ENCODE results near the gene SLC12A7.

The SLC12A7 gene

DNA sequence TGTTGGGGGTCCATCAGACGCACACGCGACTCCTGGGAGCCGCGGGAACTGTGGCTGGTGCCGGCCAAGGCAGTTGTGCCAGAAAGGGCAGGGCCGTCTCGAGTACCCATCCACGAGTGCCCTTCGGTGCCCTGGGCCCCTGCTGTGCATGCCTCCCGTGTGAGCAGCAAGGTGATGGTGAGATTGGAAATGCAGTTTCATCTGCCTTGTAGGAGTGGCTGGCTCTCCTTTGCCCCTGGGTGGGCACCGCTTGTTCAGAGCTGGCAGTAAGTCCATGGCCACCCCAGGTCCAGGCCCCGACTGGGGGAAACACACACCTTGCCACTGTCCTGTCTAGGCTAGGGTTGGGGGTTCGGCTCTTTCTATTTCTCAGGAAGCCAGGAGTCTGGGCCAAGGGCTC is 97.5 kb downstream of the SLC12A7 start:
- DNase-seq = no peak

DNA sequence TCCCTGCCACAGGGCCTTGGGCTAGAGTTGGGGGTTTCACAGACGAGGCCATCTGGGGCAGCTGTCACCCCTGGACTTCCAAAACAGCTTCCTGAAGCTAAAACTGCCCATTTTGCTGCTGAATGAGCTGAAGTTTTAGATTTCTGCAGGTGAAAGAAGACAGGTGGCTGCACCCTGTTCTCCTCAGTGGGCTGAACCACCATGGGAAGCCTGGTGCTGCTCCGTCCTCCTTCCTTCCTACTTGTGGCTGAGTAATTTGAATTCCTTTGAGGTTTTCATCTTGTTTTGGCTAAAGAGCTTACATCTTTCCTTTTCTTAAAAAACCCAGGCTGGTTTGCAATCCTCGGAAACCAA is 97.9 kb downstream of the SLC12A7 start:
- no peak for DNase-seq

- DNase-seq = no peak
These were observed 98.5 kb downstream of the SLC12A7 start for GRCh38 chr5:1013238-1013947.

- DNase-seq = no peak
These were observed 99.0 kb downstream of the SLC12A7 start for GRCh38 chr5:1012900-1013237.

- no peak for DNase-seq
These were observed 99.5 kb downstream of the SLC12A7 start for GRCh38 chr5:1012313-1012841.

DNA sequence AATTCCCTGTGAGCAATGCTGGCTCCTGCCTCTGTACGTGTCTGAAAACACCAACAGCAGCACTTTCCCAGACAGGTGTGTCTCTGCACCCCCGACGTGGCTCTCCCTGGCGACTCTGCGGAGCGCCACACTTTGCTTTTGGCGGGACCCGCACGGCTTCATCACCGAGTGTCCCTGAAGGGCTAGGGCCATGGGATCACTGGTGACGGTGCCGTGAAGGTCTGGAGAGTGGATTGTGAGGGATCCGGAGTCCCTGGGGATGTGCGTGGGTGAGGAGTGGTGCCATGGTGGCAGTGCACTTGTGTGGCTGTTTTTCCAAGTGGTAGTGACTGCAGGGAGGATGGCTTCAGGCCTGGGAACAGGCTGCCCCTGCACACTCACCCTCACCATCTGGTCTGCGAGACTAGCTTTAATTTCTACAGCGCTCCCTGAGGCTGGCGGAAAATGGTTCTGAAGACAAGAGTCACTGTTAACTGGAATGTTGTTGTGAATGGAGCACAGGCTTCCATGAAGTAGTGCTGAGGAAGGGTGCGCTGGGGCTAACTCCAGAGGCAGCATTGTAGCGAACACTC is 100.0 kb downstream of the SLC12A7 start:
- DNase-seq = no peak

- DNase-seq = no peak
These were observed 100.6 kb downstream of the SLC12A7 start for GRCh38 chr5:1011226-1011631.

GRCh38 chr5:1010641-1011046 is 101.2 kb downstream of the SLC12A7 start:
- DNase-seq = no peak

- DNase-seq = peak; percentile 48
These were observed 101.7 kb downstream of the SLC12A7 start for GRCh38 chr5:1010181-1010510.

DNA sequence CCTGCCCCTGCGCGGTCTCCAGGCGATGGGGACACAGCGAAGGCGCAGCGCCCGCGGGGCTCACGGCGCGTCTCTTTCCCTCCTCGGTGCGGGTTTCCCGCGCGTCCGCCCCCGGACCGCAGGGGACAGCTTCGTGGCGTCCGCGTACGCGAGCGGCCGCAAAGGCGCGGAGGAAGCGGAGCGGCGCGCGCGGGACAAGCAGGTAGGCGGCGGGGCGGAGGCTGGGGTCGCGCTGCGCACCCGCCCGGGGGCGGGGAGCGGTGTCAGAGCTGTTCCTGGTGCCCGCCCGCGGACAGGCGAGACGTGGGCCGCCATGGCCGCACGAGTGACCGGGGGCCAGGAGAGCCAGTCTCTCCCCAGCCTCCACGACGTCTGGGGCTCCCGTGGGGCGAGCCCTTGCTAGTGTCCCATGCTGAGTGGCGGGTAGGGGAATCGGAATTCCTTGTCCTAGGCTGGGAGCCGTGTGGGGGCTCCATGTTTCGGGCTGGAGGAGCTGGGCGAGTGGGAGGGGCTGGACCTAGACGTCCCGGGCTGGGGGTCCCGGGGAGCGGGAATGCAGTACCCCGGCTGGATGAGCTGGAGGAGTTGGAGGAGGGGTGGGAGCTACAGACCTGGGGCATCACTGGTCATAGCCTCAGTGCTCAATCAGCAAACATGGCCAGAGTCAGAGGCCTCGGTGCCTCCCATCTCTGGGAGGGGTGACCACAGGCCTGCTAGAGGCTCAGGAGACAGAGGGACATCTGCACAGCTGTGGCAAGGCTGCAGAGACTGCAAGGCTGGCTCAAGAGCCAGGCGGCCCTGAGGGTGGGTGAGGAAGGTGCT is 102.3 kb downstream of the SLC12A7 start:
- DNase-seq = no peak

DNA sequence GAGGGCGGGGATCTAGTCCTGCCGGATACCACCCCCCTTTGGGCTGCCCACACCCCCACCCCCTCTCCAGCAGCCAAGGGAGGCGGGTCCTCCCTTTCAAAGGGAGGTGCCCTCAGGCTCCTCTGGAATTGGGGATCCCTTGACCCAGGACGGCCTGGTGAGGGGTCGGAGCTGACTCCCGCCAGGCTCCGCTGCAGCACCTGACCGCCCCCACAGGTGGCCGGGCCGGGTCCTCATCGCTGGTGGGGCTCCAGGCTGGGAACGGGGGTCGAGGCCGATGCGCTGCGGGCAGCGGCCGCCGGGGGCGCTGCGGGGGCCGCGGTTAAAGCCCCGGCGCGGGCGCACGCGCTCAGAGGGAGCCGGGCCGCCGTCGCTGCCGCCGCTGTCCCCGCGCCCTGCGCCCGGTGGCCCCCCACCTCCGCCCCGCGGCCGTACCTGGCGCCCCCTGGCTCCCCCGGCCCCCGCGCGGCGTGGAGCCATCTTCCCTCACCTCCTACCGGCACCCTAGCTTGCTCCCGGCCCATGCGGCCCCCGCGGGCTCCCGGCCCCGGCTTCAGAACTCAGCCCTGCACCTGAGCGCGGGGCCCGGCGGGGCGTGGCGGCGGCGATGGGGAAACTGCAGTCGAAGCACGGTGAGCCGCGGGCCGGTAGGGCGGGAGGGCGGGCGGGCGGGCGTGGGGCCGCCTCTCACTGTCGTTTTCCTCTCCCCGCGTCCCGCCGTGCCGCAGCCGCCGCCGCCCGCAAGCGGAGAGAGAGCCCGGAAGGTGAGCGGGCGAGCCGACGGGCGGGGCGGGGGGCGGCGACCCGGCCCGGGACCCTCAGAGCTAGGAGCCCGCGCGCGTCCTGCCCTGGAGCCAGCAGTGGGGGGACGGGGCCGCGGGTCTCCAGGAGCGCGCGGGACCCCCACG is 103.2 kb downstream of the SLC12A7 start, which contains the start of gene NKD2:
NKD2 (plus strand) TSS at position 352 of the 908 bp plus-strand sequence; CDS start at position 608, 256 bp downstream.
- no peak for DNase-seq

- DNase-seq = no peak
These were observed 104.0 kb downstream of the SLC12A7 start for GRCh38 chr5:1007681-1008450.

DNA sequence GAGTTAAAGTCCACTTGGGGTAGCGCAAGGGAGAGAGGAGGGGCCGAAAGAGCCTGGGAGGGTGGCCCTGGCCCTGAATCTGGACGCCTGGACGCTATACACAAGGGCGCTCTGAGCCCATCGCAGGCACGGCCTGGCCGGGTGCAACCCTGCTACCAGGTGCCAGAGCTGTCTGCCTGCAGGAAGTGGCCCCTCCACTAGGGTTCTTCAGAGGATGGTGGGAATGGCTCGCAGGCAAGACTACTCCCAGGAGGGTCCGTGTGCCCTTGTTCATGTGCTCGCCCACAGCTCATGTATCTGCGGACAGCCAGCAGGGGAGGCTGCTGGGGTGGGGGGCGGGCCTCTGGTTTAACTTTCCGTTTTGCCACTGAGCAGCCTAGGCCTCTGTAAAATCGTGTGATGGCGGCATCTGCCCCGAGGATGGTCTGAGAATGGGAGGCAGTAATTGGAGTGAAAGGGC is 104.6 kb downstream of the SLC12A7 start:
- no peak for DNase-seq

DNA sequence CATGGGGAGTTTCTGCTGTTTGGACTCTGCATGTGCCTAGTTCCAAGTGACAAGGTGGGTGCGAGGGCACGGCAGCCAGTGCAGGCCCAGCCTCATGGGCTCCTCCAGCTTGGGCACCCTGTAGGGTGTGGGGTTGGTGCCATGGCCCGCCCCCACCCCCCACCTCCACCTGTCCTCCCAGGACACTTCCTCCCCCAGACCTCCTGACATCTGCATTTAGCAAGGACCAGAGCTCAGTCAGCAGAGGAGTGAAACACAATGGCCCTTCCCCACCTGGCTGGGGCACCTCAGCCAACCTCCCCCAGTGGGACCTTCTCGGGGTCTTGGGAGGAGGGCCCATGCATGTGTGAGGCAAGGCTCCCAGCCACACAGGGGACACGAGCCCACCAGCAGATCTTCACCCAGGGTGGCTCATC is 105.2 kb downstream of the SLC12A7 start:
- DNase-seq = no peak

DNA sequence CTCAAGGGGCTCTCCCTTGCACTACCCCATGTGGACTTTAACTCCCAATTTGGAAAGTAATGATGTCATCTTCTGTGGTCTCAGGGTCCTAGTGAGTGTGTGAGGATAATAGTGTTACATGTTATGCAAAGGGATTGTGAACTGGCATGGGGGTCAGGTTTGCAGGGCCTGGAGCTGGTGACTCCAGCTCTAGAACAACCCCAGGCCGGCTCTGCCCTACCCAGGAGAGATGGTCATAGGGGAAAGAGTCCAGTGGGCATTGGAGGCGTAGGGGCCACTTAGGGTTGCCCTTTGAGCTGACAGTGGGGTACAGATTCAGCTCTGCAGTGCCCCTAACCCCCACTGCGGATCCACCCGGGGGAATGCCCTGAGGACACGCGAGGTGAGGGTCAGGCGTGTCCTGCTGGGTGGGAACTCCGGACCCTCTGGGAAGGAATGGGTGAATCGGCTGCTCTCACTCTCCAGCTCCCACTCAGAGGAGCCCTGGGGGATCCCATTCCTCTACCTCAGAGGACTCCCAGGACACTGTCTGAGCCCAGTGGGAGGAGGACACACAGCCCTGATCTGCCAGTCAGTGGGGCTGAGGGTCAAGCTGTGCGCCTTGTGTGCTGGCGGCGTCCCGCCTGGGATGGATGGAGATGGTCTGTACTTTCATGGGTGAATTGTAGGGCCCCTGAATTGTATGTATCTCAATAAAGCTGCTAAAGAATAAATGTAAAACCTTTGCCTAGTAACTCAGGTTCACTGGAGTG is 105.8 kb downstream of the SLC12A7 start:
- DNase-seq = peak; percentile 20

DNA sequence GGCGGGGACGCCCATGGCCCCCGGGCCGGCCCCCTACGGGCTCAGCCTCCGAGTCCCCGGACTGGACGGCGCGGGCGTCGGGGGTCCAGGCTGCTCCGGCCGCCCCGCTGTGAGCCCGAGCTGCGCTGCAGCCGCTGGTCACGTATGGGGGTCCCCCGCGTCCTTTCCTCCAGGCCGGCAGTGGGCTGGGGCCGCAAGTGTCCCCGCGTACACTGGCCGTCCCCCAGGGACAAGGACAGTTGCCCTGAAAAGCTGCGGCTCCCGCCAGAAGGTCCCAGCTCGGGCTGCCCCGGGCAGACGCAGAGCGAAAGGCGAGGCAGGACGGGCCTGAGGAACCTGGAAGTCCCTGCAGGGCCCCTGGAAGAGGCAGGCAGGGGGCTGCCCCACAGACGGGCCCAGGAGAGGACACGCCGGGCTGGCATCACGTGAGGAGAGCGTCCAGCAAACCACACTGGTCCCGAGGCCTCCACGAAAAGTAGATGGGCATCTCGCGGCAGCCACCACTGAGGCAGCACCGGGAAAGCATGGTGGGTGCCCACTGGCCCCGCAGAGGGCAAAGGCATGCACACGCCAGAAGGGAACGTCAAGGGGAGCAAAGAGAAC is 106.5 kb downstream of the SLC12A7 start:
- DNase-seq = no peak

GRCh38 chr5:1004461-1005248 is 107.2 kb downstream of the SLC12A7 start:
- peak; percentile 61 for DNase-seq

DNA sequence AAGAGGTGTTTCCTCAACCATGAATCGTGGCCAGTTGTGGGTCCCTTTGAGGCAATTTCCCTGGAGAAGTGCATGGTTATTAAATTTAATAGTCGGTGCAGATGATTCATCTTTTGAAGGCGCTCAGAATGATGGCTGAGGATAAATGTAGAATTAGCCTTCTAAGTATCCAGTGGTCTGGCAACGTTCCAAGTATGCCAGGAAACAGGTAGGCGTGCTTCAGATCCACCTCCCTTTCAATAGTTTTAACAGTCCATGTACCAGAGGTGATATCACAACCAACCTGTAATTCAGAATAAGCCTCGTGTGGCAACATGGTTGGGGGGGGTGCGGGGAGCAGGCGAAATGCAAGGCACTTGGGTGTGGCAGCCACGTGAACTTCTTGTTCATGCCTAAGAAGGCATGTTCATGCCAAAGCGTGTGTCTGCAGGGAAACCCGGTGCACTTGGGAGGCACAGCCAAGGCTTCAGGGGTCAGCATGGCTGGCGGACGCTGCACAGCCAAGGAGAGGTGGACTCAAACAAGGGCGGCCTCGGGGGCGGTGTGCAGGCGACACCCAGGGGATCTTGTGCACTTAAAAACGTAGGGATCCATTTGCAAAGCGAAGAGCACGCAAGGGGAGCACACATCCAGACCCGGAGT is 108.4 kb downstream of the SLC12A7 start:
- DNase-seq = no peak

GRCh38 chr5:1002836-1003235 is 109.0 kb downstream of the SLC12A7 start:
- DNase-seq = no peak

- DNase-seq = no peak
These were observed 109.7 kb downstream of the SLC12A7 start for GRCh38 chr5:1002271-1002546.
